ENCODE results near the gene FLACC1.
"Not testable (repeated sequence)": the region's sequence is repeated elsewhere in the genome, so short reads cannot be mapped to it uniquely, and the experiment has no call there.

FLACC1 gene

DNA sequence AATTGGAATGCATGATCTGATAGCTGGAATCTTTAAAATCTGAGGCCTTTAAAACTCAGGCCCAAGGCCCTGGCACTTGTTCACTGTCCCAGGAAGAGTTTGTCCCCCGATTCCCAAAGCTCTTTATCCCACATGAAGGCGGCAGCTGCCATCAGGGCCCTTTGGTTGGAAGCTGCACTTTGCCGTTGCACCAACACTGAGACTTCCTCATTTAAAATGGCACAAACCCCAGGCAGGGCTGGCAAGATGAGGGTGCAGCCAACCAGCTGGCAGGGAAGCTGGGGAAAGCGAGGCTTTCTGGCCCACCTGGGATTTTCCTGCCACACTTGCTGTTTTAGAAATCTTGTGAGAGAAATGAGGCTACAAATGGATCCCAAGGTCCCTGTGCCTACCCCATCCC is 6.3 kb downstream of the FLACC1 start:
- DNase-seq = no peak

DNA sequence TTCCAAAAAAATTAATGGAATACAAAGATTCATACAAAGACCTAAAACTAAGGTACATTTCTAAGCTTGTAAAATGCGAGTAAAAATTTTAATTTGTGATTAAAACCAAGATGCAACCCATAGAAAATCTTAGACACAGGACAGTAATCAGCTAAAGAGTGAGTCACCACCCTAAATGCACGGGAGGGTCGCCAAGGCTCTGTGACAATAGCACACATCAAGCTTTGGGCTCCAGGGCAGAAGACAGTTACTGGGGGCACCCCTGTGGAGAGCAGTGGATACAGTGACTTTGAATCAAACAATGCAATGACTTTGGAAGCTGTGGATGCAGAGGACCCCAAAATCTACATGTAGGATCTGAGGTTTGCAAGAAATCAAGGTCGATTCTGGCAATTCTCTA is 7.5 kb downstream of the FLACC1 start:
- DNase-seq = no peak

DNA sequence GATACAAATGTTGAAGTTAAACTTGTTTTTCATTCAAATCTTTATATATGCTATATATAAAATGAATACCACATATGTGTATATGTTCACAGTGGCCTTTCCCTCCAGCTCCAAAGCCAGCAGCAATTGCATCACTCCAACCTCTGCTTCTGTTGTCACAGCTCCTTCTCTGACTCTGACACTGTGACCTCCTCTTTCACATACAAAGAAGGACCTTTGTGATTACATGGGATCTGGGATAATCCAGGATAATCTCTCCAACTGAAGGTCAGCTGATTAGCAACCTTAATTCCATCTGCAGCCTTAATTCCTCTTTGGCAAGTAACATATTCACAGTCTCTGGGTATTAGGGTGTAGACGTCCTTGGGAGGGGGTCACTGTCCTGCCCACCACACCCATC is 8.4 kb downstream of the FLACC1 start:
- no peak for DNase-seq

DNA sequence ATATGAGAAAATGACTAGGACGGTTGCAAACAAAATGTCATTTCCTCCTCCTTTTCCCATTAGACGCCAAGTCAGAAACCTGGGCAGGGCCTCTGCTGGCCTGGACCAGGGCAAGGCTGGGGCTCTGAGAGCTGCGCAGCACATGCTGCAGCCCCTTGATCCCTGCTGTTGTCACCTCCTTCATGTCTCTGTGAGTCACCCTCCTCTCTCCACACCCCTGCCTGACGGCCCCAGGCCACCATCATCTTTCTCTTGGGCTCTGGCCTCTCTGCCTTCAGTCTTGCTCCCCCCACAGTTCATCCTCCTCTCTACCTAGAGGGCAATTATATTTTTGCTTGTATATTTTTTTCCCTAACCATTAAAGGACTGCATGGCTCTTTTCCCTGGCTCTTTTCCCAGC is 10.0 kb downstream of the FLACC1 start:
- DNase-seq = no peak

DNA sequence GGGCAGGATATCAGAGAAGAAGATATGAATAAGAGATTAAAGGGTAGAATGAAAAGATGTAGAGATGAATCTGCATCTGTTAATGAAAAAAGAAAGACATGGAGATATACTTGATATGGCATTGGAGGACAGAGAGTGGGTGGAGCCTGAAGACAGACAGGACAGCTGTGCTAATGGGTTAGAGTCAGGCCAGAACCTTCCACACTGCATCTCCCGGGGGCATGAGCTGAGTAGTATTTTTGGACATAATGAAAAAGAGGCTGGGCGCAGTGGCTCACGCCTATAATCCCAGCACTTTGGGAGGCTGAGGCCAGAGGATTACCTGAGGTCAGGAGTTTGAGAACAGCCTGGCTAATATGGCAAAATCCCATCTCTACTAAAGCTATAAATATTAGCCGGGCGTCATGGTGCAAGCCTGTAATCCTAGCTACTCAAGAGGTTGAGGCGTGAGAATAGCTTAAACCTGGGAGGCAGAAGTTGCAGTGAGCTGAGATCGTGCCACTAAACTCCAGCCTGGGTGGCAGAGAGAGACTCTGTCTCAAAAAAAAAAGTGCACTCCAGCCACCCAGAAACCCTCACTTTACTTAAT is 11.4 kb downstream of the FLACC1 start:
- no peak for DNase-seq

DNA sequence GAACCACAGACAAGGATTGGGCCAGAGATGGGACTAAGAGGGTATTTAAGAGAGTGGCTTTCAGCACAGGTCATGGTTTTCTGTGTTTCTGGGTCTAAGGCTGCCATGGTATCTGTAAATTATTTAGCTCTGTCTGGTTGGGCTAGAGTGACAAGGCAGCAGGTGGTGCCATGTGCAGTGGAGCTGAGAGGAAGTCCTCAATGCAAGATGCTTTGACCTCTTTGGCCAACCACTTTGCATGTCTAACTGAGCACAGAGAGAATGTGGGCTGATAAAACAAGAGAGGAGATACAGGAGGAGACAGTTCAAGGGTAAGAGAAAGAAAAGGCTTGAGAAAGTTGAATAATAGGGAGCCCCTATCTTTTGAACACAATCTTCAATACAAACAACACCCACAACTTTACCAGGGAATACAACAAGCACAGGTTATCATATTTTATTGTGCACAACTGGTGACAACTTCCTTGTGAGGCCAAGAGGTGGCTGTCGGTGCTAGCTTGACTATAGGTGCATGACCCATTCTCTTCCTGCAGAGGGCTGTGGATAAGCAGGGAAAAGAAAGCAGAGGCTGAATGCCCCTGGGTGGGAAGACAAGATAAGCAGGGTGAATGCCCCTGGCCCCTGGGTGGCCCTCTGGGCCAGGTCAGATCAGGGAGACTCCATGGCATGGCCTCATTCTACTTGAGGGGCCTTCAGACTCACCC is 12.3 kb downstream of the FLACC1 start:
- no peak for DNase-seq

DNA sequence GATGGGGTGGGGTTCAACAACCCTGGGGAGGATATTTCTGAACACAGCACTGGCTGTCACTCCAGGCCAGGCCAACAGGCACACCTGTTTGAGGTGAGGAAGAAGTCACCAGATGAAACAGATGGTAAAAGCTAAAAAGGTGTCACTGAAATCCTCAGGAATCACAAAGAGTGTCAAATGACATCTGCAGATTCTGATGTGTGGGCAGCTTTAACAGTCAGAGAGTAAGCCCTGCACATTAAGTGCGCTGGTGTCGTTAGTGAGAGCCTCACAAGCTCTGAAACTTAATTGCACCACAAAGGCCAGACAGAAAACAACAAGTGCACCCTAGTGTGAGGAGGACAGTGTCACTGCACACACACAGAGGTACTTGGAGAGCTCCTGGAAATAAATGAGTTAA is 13.6 kb downstream of the FLACC1 start:
- DNase-seq = no peak

DNA sequence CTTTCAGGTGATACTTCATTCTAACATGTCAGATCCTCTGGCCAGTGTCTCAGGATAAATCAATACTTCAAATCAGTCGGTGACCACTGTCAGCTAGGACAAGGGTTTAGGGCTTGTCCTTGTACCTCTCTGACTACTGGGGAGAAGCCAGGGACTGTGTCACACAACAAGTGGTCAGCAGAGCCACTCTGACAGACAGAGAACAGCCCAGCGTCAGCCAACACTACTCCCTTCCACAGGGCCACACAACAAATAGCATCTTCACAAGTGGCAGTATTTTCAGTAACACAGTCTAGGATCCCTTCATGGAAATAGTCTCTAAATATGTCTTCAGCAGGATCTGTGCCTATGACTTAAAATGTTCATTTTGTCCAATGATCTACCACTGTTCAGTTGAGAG is 14.2 kb downstream of the FLACC1 start:
- no peak for DNase-seq

DNA sequence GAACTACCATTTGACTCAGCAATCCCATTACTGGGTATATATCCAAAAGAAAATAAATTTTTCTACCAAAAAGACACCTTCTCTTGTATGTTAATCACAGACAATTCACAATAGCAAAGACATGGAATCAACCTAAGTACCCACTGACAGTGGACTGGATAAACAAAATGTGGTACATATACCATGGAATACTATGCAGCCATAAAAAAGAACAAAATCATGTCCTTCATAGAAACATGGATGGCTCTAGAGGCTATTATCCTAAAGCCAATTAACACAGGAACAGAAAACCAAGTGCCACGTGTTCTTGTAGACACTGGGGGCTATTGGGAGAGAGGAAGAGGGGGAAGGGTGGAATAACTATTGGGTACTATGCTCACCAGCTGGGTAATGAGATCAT is 27.7 kb downstream of the FLACC1 start:
- DNase-seq = no peak

DNA sequence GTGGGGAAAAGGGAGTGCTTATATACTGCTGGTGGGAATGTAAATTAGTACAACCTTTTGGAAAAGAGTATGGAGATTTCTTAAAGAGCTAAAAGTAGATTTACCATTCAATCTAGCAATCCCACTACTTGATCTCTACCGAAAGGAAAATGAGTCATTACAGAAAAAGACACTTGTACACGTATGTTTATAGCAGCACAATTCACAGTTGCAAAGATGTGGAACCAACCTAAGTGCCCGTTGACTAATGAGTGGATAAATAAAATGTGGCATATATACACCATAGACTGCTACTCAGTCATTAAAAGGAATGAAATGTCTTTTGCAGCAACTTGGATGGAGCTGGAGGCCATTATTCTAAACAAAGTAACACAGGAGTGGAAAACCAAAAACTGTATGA is 29.5 kb downstream of the FLACC1 start:
- no peak for DNase-seq

DNA sequence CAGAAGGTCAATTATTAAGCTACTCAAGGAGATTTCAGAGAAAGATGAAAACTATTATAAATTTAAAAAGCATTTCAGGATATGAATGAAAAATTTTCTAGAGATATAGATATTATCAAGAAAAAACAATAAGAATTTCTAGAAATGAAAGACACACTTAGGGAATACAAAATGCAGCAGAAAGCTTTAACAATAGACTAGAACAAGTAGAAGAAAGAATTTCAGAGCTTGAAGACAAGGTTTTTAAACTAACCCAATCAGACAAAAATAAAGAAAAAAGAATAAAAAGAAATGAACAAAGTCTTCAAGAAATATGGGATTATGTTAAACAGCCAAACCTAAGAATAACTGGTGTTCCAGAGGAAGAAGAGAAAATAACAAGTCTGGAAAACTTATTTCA is 34.4 kb downstream of the FLACC1 start:
- no peak for DNase-seq

DNA sequence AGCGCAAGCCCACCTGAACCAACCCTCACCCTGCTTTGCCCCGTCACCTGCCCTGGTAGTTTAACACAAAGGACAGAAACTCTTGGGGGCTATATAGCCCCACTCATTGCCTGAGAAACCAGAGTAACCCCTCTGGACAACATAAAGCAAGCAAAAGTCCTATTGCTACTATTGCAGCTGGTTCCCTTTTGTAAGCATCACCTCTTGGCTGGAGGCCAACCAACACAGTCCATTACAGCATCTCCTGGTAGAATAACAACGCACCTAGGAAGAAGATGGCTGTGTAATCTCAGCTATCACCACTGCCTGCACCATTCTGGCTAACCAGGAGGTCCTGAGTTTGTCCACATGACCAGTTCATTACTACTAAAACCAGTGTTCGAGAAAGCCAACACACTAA is 36.4 kb downstream of the FLACC1 start:
- no peak for DNase-seq

DNA sequence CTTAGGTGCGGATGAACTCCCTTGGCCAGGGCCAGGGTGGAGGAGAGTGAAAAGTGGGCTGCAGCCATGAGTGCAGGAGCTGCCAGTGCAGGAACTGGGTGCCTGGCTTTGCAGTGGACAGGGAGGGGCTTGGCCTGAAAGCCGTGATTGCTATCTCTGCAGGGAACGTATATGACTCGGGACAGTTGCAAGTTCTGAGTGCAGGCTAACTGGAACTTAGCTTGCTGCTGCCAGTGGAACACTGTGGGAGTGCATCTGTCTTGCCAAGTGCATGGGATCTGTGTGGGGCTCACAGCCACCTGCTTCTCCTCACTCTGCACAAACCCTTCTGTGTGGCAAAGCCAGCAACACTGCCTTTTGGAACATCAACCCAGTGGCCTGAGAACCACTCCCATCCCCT is 36.9 kb downstream of the FLACC1 start:
- DNase-seq = no peak

DNA sequence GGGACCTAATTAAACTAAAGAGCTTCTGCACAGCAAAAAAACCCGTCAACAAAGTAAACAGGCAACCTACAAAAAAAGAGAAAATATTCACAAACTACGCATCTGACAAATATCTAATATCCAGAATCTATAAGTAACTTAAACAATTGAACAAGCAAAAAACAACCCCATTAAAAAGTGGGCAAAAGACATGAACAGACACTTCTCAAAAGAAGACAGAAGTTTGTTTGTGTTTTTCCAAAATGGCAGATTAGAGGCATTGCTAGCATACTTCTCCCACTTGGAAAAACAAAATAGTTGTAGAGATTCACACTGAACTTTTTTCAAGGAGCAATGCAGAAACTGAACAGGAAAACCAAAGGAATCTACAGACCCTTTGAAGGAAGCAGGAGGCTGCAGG is 37.6 kb downstream of the FLACC1 start:
- no peak for DNase-seq

DNA sequence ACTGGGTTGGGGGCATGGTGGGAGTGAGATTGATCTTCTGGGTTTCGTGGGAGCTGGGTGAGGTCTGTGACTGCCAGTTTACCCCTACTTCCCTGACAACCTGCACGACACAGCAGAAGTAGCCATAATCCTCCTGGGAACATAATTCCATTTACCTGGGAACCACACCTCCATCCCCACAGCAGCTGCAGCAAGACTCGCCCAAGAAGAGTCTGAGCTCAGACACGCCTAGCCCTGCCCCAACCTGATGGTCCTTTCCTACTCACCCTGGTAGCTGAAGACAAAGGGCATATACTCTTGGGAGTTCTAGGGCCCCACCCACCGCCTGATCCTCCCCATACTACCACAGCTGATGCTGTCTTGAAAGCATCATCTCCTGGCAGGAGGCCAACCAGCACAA is 43.8 kb downstream of the FLACC1 start:
- DNase-seq = no peak

DNA sequence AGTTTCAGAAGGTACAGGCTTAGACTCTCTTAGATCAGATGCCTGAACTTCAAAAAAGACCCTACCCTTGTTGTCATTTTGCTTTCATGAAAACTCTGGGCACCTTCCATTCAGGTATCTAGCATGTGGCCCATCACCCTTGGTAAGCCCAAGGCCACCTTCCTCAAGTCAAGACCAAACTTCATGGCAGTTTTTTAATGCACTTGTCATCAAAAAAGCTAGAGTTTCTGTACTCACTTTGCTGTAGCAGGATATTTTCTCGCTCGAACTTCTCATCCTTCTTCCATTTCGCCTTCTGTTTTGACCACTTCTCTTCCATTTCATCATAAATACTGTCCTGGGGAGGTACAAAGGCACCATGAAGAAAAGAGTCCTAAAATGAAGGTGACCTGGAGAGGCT is 48.2 kb downstream of the FLACC1 start:
- no peak for DNase-seq

DNA sequence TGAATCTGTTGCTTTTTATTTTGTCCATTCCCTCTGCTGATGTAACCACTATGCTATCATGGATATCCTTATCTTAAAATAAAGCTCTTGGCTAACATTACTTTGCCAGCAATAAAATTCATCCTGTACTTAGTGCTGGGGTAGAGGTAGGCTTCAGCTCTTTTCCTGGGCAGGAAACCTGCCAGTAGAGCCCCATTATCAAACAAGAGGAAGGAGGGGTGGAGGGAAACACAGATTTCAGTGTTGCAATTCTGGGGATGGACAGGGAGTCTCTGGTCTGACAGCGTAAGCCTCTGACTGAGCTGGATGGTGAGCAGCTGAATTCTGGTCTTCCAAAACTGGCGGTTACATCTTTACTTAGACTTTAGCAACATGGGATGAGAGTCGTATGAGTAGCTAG is 49.3 kb downstream of the FLACC1 start:
- no peak for DNase-seq

DNA sequence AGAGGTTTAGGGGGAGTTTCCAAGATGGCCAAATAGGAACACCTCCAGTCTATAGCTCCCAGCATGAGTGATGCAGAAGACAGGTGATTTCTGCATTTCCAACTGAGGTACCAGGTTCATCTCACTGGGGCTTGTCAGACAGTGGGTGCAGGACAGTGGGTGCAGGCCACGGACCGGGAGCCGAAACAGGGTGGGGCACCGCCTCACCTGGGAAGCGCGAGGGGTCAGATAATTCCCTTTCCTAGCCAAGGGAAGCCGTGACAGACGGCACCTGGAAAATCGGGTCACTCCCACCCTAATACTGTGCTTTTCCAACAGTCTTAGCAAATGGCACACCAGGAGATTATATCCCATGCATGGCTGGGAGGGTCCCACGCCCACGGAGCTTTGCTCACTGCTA is 57.2 kb downstream of the FLACC1 start:
- DNase-seq = not testable (repeated sequence)

DNA sequence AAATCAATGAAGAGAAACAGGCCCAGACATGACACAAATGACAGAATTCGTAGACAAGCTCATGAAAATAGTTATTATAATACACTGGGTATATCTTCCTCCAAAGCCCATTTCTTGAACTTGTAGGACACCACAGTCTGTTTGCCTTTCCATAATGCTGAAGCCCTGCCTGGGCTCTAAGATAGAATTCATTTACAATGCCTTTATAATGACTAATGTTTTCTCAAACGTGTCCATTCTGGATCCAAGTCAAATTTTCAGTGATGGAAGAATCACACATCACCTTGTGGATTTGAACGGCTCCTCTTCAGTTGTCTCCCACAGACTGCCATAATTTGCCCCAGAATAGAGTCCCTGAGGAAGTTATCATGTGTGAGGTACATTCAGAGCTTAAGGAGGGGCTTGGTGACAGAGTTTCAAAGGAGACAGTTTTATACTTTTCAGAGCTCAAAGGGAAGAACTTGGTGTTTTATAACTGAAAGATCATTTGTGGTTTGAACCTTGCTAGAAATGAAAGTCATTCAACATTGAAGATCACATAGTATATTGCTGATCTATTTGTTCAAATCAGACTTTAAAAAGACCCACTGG is 58.6 kb downstream of the FLACC1 start:
- no peak for DNase-seq

DNA sequence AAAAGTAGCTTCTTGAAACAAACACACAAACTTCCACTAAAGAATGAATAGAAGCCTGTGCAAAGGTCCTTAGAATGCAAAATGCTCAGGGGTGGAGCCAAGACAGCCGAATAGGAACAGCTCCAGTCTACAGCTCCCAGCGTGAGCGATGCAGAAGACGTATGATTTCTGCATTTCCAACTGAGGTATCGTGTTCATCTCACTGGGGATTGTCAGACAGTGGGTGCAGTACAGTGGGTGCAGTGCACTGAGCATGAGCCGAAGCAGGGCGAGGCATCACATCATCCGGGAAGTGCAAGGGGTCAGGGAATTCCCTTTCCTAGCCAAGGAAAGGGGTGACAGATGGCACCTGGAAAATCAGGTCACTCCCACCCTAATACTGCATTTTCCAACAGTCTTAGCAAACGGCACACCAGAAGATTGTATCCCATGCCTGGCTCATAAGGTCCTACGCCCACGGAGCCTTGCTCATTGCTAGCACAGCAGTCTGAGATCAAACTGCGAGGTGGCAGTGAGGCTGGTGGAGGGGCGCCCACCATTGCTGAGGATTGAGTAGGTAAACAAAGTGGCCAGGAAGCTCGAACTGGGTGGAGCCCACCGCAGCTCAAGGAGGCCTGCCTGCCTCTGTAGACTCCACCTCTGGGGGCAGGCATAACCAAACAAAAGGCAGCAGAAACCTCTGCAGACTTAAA is 66.5 kb downstream of the FLACC1 start:
- DNase-seq = not testable (repeated sequence)

DNA sequence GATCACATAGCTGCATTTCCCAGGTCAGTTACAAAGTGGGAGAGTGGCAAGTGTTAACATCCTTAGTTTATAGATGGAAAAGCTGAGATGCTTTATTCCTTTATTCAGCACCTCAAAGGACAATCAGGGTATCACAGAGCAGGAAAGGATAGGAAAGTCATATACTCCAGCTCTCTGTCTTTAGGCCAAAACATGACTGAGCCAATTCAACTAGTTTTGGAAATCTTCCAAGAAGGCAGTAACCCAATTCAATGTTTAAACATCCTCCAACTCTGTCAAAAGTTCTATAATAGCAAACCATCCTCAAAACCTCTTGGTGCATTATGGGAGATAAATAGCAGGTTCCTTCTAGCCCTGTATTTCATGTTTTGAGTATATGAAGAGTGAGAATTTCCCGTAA is 71.6 kb downstream of the FLACC1 start:
- no peak for DNase-seq

DNA sequence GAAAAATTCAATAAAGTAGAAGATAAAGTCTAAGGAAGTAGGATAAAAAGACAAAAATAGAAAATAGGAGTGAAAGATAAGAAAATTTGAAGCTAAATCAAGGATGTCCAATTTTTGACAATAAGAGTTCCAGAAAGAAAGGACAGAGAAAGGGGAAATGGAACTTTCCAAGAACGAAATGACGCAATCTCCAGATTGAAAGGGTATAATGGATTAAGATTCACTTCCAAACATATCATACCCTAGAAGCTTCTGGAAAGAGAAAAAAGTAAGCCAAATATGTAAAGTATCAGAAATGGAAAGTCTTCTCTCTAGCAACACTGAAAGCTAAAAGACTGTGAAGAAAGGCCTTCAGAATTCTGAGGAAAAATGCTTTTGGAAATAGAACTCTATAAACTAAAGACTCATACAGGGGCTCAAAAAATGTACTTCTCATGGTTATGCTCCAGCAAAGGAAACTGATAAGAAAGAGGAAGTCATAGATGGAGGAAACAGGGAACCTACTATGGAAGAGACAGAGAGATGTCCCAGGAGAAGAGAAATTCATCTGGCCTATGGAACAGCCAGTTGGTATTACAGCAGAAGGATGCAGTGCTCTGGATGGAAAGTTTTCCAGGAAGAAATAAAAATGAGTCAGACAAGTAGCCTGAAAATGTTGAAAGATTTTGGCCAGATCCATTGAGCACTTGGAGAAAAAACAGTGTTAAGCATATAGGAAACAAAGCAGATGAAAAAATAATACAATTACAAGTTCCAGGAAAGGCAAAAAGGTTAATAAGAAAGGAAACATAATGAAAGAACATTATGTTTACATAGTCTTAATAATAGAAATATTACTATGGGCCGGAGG is 76.7 kb downstream of the FLACC1 start:
- no peak for DNase-seq
